GM12878 (cell line): ENCODE data around the gene PRR11. TPM values are rescaled to one million over a fixed set of nuclear protein-coding genes. Genes with fewer than 3 reads are reported as not detected.

Source experiments
- ATAC-seq: fragments of 200-7000 bp; cut with Tn5 transposase; 3 replicates; pipeline ENCODE4 v1.9.1; 2020; ENCODE audit warnings: mild to moderate bottlenecking, moderate library complexity
- BruUV-seq: library from RNA; stranded (reverse); fragments of 400-500 nt; replicated peaks from 2 replicates; lab custom pipeline; 2021; lab: Mats Ljungman, UMichigan
- CTCF ChIA-PET: fragments of 300-600 bp; sonication (Branson Sonifier 250); formaldehyde crosslinking; extraction: SDS; loops from one replicate; lab custom pipeline; 2021; ENCODE audit warnings: inconsistent platforms; lab: Yijun Ruan, JAX
- POLR2A ChIA-PET: fragments of 350-600 bp; formaldehyde crosslinking; extraction: SDS; loops from one replicate; lab custom pipeline; 2021; ENCODE audit warnings: inconsistent platforms; lab: Charles Lee
- RAD21 ChIA-PET: fragments of 300-600 bp; sonication (Branson Sonifier 250); formaldehyde crosslinking; loops from one replicate; lab custom pipeline; 2023; ENCODE audit warnings: antibody characterized with exemption; ENCODE audit not compliant: unreplicated experiment; lab: Charles Lee
- SMC1A ChIA-PET: fragments of 300-600 bp; sonication (Branson Sonifier 250); formaldehyde crosslinking; loops from one replicate; lab custom pipeline; 2023; ENCODE audit not compliant: unreplicated experiment, uncharacterized antibody; lab: Charles Lee
- DNase-seq: peaks from one replicate; pipeline ENCODE4 v3.0.0-alpha.2; 2011; ENCODE audit warnings: low read depth, low spot score
- FAIRE-seq: peaks from 3 replicates; lab custom pipeline; 2011; peaks lifted over from hg19 to GRCh38; lab: Jason Lieb, UNC
- H2AFZ ChIP-seq: 2 replicates; pipeline ENCODE4 v1.6.0; 2011; ENCODE audit warnings: low read depth, low read length, control low read depth; ENCODE audit not compliant: control insufficient read depth
- H3K27ac ChIP-seq: 2 replicates; pipeline ENCODE4 v1.5.1; 2011; ENCODE audit warnings: control low read depth; ENCODE audit not compliant: control insufficient read depth, insufficient read depth
- H3K27me3 ChIP-seq, 2 experiments: replicated peaks in 1 of 2; 2 replicates each; pipeline versions ENCODE4 v1.6.0 to v1.6.1; 2011; ENCODE audit warnings: low read length in 1 of 2; ENCODE audit not compliant: control insufficient read depth in 2 of 2, insufficient read depth in 2 of 2
- H3K36me3 ChIP-seq, 2 experiments: 2 replicates each; pipeline ENCODE4 v1.5.1; 2011; ENCODE audit warnings: low read length in 1 of 2; ENCODE audit not compliant: control insufficient read depth in 2 of 2, insufficient read depth in 2 of 2
- H3K4me1 ChIP-seq: 2 replicates; pipeline ENCODE4 v1.6.1; 2011; ENCODE audit warnings: mild to moderate bottlenecking, low read length, moderate library complexity, mixed read lengths; ENCODE audit not compliant: control insufficient read depth, insufficient read depth
- H3K4me2 ChIP-seq: 2 replicates; pipeline ENCODE4 v1.6.0; 2011; ENCODE audit warnings: control low read depth; ENCODE audit not compliant: control insufficient read depth, insufficient read depth
- H3K4me3 ChIP-seq: fragments of 200-600 bp; sonication (generic); 2 replicates; pipeline ENCODE4 v1.5.1; 2016
- H3K79me2 ChIP-seq: 2 replicates; pipeline ENCODE4 v1.6.0; 2011; ENCODE audit warnings: low read length; ENCODE audit not compliant: control insufficient read depth, insufficient read depth
- H3K9ac ChIP-seq: 2 replicates; pipeline ENCODE4 v1.8.0; 2011; ENCODE audit warnings: low read length, control low read depth, mixed read lengths; ENCODE audit not compliant: control insufficient read depth, insufficient read depth
- H3K9me3 ChIP-seq: replicated peaks from 3 replicates; pipeline ENCODE4 v1.5.1; 2011; ENCODE audit warnings: mild to moderate bottlenecking, low read length; ENCODE audit not compliant: control insufficient read depth, insufficient read depth
- H4K20me1 ChIP-seq: 2 replicates; pipeline ENCODE4 v1.6.0; 2011; ENCODE audit not compliant: control insufficient read depth, insufficient read depth
- BMI1 ChIP-seq: fragments of 450-650 bp; IDR thresholded peaks from 2 replicates; pipeline ENCODE4 v1.6.1; 2016; ENCODE audit warnings: mild to moderate bottlenecking, moderate library complexity, borderline replicate concordance
- CBX5 ChIP-seq: sonication (generic); IDR thresholded peaks from 2 replicates; pipeline ENCODE4 v1.6.1; 2016; ENCODE audit warnings: low read depth, moderate library complexity, mild to moderate bottlenecking, inconsistent platforms
- CREB1 ChIP-seq: IDR thresholded peaks from 2 replicates; pipeline ENCODE4 v1.6.1; 2012; ENCODE audit warnings: low read depth, mild to moderate bottlenecking, inconsistent platforms
- EGR1 ChIP-seq, 2 experiments: IDR thresholded peaks; 1 replicate in 1 of 2; 2 replicates in 1 of 2; pipeline ENCODE4 v1.6.1; 2011 to 2012; ENCODE audit warnings: low read depth in 2 of 2, low read length in 2 of 2, borderline replicate concordance in 1 of 2, mild to moderate bottlenecking in 1 of 2, moderate library complexity in 1 of 2
- KDM1A ChIP-seq: fragments of 200-600 bp; sonication (generic); IDR thresholded peaks from 2 replicates; pipeline ENCODE4 v1.6.1; 2016; ENCODE audit warnings: borderline replicate concordance
- MEF2A ChIP-seq: IDR thresholded peaks from 2 replicates; pipeline ENCODE4 v1.6.1; 2011; ENCODE audit warnings: low read depth, mild to moderate bottlenecking, low read length, moderate library complexity; ENCODE audit not compliant: insufficient read depth
- NBN ChIP-seq: fragments of 450-650 bp; IDR thresholded peaks from 2 replicates; pipeline ENCODE4 v1.6.1; 2016
- PAX8 ChIP-seq: fragments of 450-650 bp; IDR thresholded peaks from 2 replicates; pipeline ENCODE4 v1.6.1; 2017; ENCODE audit warnings: mild to moderate bottlenecking, moderate library complexity
- RB1 ChIP-seq: fragments of 450-650 bp; formaldehyde crosslinking; IDR thresholded peaks from 2 replicates; pipeline ENCODE4 v1.6.1; 2017; ENCODE audit warnings: mild to moderate bottlenecking, borderline replicate concordance
- RBBP5 ChIP-seq: fragments of 200-600 bp; sonication (generic); conservative IDR thresholded peaks from 2 replicates; pipeline ENCODE4 v1.6.1; 2016
- RCOR1 ChIP-seq: conservative IDR thresholded peaks from 2 replicates; pipeline ENCODE4 v1.6.1; 2012; ENCODE audit warnings: low read depth, low read length, improper control_type of control experiment
- RUNX3 ChIP-seq: IDR thresholded peaks from 2 replicates; pipeline ENCODE4 v1.6.1; 2012; ENCODE audit warnings: low read length, inconsistent platforms
- SMAD1 ChIP-seq: fragments of 450-650 bp; IDR thresholded peaks from 2 replicates; pipeline ENCODE4 v1.6.1; 2018; ENCODE audit warnings: mild to moderate bottlenecking, low read depth; ENCODE audit not compliant: partially characterized antibody
- SMC3 ChIP-seq: IDR thresholded peaks from 2 replicates; pipeline ENCODE4 v1.6.1; 2011; ENCODE audit warnings: low read length, improper control_type of control experiment, borderline replicate concordance
- WGBS: methylation state at CpG from one replicate; pipeline ENCODE4 v1.1.6; 2016; ENCODE audit warnings: low lambda C conversion rate; ENCODE audit not compliant: insufficient replicate concordance, insufficient coverage; ENCODE audit errors: missing lambda C conversion rate; 5-methylcytosine and 5-hydroxymethylcytosine counted together
- in situ Hi-C: fragments of 300-500 bp; cut with MboI; formaldehyde crosslinking; loops from 9 replicates; pipeline ENCODE4 v1.14.3; 2018; ENCODE audit warnings: mixed read lengths
- intact Hi-C: fragments of 100-400 bp; cut with micrococcal nuclease; formaldehyde crosslinking; loops from one replicate; pipeline ENCODE4 v1.14.2; 2022; ENCODE audit not compliant: unreplicated experiment
- polyA plus RNA-seq, 11 experiments: library from polyadenylated mRNA; depleted of rRNA in 4 of 11; unstranded in 6 of 11; stranded (reverse) in 5 of 11; fragments of >200 nt; fragmentation: Nextera tagmentation in 4 of 11; fragmentation: Illumina TruSeq in 1 of 11; extraction: Ambion mirVana in 4 of 11; extraction: Trizol in 1 of 11; gene quantifications; 1 replicate in 1 of 11; 2 replicates in 10 of 11; pipeline versions ENCODE4 v1.2.1 to v1.2.3, GENCODE V29; 2011 to 2016; ENCODE audit warnings: inconsistent platforms in 2 of 11, missing spikeins in 2 of 11, low read depth in 1 of 11
- total RNA-seq, 4 experiments: library from RNA; depleted of rRNA in 3 of 4; stranded (reverse); fragments of >200 nt in 3 of 4; fragmentation: Illumina TruSeq in 1 of 4; extraction: Trizol in 1 of 4; gene quantifications; 2 replicates each; pipeline versions ENCODE4 v1.2.1 to v1.2.3, GENCODE V29; 2013 to 2021

Gene PRR11
- total and polyA plus RNA-seq, 10 of the 15 experiments (the other 5 are each of a cell fraction or from before 2014, with no cell fraction given), result 20.8 to 97.0 (median 48.3) TPM

DNA sequence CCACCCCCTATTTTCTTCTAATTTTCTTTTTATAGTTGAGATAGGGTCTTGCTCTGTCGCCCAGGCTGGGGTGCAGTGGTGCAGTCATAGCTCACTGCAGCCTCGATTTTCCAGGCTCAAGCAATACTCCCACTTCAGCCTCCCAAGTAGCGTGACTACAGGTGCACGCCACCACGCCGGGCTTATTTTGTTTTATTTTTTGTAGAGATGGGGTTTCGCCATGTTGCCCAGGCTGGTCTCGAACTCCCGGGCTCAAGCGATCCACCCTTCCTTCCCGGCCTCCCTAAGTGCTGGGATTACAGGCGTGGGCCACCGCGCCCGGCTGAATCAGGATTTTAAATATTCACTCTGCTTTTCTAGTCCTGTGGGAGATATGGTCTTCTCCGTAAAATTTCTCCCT lies 63.8 kb downstream of the PRR11 start:
- no peaks in the 10 kb centered on the region for H4K20me1 ChIP-seq
- H3K4me3 ChIP-seq, result no peak overlapping the region
- WGBS, result 84% methylated on average over 13 of the region's 16 CpGs
- H3K27ac ChIP-seq, result no peak overlapping the region
- no peaks in the 10 kb centered on the region for H3K36me3 ChIP-seq
- no peaks in the 10 kb centered on the region for H3K4me1 ChIP-seq
- no peaks in the 10 kb centered on the region for H3K79me2 ChIP-seq
- POLR2A ChIA-PET, result interaction anchor here (1.5 kb wide), 1 partner anchor 9 kb away, joined by 16 read pairs; the partner anchor contains the start of gene SMG8
- intact Hi-C loops, result no loop called here
- peak overlapping the region; percentile 99; the same call in 1 of the 2 replicates for H2AFZ ChIP-seq
- no peak overlapping the region for H3K9ac ChIP-seq
- FAIRE-seq, result no peak
- no peak for ATAC-seq
- no TSS peak for BruUV-seq
- no peak for DNase-seq
- H3K27me3 ChIP-seq, result no peaks in the 10 kb centered on the region
- no peak overlapping the region for H3K4me2 ChIP-seq
- CTCF ChIA-PET, result interaction anchor here (0.9 to 2.9 kb wide), 6 partner anchors 9 to 414 kb away, joined by 3 to 32 read pairs (median 16); partner anchors contain the start of gene SMG8
- RAD21 ChIA-PET, result interaction anchor here (0.9 kb wide), 1 partner anchor 110 kb away, joined by 3 read pairs; no protein-coding TSS in a partner anchor
- no peak for TF ChIP-seq SMAD1
- TF ChIP-seq MEF2A, result no peak
- no peak for TF ChIP-seq SMC3
- no peak for TF ChIP-seq KDM1A
- no peak for TF ChIP-seq RUNX3
- TF ChIP-seq RB1, result no peak
- TF ChIP-seq PAX8, result no peak
- no peak for TF ChIP-seq EGR1 (IDR thresholded peaks at IDR 0.05; ENCODE audit: borderline replicate concordance in 1 of 2, low read depth in 2 of 2, low read length in 2 of 2)
- TF ChIP-seq BMI1, result no peak
- TF ChIP-seq RCOR1, result no peak
- no peak for TF ChIP-seq RBBP5
- TF ChIP-seq CREB1, result no peak
- TF ChIP-seq CBX5, result no peak
- no peak for TF ChIP-seq NBN
- SMC1A ChIA-PET, result interaction anchor here (1.3 to 2.2 kb wide), 3 partner anchors 9 to 222 kb away, joined by 5 to 12 read pairs (median 6); no protein-coding TSS in a partner anchor
- H3K9me3 ChIP-seq, result no peaks in the 10 kb centered on the region
- in situ Hi-C loops, result no loop called here
